ENCODE data around the gene SPATA13.
A peak's percentile ranks its signal among the peaks of the same experiment; 100 is the strongest.
"Not testable (repeated sequence)": the region's sequence is repeated elsewhere in the genome, so short reads cannot be mapped to it uniquely, and the experiment has no call there.

SPATA13 gene

DNA sequence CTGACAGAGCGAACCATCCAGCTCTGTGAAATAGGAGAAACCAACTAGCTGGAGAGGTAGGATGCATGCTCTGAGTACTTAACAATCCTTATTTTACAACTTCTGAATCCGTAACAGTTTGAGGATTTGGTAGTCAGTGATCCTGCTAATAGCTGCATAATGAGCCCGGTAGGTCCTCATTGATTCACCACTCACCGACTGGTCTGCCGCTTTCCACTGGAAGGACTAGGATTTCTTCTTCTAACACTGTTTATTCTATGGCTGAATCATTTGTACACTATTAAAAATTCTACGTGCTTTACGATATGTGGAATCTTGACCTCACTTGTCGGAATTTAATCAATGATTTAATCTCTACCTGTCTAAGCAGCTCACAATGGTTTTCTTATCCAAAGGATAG lies 33.9 kb downstream of the SPATA13 start:
- DNase-seq = no peak

DNA sequence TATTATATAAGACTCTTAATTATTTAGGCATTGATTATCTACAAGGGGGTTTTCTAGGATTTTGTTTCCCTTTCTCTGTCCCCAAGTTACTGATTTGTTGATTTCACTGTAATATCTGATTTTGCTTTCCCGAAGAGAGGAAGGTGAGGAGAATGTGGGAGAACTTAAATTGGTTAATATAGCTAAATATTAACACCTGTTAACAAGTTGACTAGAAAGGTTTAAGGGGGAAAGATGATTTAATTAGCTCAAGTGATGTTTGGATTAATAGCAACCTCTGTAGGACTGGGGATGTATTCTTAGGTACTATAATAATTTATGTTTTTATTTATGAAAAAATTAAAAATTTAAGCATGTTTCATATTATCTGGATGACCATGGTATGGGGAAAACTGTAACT lies 35.1 kb downstream of the SPATA13 start:
- no peak for DNase-seq

DNA sequence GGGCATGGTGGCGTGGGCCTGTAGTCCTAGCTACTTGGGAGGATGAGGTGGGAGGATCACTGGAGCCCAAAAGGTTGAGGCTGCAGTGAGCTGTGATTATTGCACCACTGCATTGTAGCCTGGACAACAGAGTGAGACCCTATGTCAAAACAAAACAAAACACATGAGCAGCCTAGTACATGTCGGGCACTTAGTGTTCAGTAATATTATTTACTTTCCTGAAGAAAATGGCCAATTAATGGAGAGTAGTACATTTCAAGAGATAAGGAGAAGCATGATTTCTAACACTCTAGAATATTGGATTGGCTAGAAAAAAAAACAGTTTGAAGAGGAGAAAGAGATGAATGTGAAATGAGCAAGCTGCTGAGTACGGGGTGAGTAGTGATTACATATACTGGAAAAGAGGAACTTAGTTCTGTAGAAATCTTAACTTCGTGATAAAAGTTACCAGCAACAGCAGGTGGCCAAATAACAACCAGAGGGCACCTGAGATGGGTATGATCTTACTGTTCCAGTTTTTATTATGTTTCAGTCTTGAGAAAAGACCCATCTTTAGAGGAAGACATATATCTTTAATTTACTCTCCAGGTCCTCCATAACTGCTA lies 36.2 kb downstream of the SPATA13 start:
- no peak for DNase-seq

DNA sequence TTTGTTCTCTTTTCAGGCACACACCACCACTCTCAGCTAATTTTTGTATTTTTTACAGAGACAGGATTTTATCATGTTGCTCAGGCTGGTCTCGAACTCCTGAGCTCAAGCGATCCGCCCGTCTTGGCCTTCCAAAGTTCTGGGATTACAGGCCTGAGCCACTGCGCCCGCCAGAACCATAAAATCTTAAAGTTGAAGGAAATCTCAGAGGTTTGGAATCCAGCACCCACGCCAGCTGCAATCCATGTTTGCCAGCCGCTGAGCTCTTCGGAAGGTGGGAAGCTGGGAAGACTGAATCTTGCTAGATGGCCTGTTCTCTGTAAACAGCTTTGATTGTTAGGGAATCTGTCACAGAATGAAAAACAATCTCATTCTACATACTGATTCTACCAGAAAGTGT lies 38.5 kb downstream of the SPATA13 start:
- DNase-seq = no peak

DNA sequence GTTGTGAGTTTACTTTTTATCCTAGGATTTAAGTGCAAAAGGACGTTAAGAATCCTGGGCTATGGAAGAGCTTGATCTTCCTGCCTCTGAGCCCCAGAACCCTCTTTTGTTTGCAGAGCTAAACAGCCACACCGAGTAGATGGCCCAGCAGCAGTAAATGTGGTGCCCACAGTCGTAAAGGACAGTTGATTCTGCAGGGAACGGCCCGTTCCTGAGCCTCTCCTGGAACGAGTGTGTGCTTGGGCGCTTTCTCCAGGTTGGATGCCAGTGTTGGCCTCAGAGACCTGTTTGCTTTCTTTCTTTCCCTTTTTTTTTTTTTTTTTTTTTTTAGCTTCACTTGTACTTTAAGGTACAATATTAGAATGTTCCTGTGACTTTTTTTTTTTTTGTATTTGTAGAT lies 41.7 kb downstream of the SPATA13 start:
- no peak for DNase-seq

DNA sequence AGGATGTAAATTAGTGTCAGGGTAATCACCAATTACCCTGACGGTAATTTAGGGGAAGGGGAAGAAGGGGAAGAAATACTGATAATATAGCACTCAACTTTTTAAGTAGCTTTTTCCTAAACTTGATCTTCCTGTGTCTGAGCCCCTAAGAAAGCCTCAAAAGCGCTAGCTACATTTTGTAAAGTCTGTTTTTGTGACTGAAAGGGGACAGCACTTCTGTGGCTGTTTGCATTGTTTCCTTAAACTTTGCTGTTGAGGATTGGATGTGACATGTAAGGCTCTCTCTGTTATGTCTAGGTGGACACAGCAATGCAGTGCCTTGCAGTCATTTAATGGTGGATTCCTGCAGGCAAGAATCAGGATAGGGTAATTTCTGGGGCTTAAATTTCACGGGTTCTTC lies 42.8 kb downstream of the SPATA13 start:
- DNase-seq = no peak

DNA sequence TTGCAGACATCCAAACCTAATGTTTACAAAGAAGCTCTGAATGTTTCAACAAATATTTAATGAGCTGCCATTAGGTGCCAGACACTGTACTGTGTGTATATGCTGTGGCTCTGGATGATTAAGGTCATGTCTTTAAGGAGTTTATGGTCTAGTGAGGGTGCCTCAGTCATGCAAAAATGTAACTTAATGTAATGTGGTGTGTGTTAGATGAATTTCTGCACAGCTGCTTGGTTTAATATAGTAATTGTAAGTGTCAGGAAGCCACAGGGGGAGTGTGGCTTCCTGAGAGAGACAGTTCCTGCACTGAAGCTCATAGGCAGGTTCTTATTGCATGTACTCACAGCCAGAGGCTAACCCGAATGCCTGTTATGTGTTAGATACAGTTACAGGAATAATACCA lies 43.3 kb downstream of the SPATA13 start:
- peak in 2 of 56 donors; percentile 29 to 41 for DNase-seq

DNA sequence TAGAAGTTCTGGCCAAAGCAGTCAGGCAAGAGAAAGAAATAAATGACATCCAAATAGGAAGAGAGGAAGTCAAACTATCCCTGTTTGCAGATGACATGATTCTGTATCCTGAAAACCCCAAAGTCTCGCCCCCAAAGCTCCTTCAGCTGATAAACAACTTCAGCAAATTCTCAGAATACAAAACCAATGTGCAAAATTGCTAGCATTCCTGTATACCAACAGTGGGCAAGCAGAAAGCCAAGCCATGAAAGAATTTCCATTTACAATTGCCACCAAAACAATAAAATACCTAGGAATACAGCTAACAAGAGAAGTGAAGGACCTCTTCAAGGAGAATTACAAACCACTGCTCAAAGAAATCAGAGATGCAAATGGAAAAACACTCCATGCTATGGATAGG lies 44.6 kb downstream of the SPATA13 start:
- not testable (repeated sequence) for DNase-seq

DNA sequence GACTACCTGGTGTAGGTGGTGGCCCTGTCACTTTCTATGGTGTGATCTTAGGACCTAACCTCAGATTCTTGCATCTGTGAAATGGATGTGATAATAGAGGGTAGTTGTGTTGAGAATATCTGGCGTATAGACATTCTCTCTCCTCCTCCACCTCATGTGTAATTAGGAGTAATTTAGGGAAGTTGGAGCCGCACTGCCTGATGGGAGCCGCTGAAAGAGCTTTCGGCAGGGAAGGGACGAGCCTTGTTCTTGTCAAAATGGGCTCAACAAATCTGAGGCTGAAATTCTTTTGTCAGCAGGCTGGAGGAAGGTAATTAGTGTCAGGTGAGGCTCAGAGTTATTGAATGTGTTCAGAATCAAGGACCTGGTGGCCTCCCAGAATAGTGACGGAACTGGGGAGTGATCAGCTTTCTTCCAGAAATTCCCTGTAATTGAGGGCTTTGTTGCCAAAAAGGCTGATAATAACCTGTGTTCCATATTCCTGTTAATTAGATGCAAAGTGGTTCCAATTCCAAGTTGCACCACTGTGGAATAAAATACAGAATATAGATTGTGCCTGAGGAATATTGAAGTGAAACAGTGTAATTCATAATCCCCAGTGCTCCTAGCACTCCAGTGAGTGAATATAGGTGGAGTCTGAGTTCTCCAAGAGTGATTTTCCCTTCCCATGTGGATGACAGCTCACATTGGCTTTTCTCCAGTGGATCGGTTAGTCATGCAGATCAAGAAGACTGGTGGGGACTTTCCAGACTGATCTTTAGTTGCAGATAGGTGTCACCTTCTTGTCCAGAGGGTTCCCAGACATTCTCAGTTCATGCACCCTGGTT lies 47.5 kb downstream of the SPATA13 start:
- DNase-seq = peak in 3 of 56 donors; percentile 18 to 59 (median 40)

DNA sequence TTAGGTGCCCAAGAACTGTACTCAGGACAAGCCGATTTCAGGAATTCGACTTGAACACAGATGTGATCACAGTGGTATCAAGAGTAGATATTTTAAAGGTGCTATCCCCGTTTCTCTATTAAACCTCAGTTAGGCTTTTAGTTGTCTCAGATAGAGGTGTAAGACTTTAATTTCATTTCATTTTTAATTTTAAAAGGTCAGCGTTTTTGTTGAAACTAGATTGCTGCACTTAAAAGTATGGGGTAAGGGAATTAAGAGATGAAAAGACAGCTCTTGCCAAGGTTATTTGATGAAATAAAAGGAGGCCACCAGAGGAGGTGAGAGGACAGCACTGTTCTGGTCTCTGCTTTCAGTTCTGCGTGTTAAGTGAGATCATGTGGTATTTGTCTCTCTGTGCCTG lies 48.6 kb downstream of the SPATA13 start:
- DNase-seq = no peak

DNA sequence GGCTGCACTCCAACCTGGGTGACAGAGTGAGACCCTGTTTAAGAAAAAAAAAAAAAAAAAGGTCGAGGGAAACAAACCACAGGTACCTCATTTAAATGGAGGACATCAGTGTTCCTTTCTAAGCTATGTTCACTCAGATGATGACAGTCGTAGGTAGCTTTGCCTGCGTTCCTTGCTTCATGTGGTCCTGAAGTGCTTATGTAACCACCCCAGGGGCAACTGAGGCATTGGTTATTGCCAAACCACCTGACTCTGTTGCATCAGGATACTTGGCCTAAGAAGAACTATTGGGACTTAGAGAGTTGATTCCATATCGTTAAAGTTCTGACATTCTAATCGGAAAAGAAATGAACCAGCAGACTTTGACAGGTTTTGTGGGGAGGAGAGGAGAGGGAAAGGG lies 51.7 kb downstream of the SPATA13 start:
- no peak for DNase-seq

DNA sequence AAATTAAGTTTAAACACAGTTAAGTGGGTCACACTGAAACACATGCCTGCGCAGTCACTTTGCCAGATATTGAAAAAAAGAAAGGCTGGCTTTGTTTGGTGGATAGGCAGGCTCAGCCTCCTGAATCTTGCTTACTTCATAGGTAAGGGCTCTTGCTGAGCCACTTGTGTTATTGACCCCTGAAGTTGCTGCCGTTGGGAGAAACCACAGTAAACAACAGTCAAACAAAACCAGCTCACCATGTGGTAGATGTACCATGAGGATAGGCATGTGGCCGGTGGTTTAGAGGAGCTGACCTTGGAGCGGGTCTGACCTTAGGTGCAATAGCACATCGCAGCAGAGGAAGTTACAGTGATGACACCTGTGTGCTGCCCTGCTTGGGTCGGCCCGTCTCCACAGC lies 52.2 kb downstream of the SPATA13 start:
- peak in 4 of 56 donors; percentile 30 to 50 (median 40) for DNase-seq

DNA sequence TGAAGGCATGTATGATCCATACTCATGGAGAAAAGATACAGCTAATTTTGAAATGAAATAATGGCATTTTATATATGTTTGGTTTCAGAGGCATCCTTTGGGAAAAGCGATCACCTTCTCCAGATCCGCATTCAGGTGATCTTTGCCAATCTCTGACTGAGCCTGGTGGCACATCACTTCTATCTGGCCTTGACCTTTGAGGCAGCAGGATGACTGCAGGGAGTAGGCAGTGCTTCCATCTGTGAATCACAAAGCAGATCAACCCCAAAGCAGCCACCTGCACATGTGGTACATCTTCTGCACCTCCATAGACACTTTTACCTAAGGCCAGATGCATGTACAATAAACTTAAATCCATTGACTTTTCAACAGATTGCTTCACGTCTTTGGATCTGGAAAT lies 53.4 kb downstream of the SPATA13 start:
- DNase-seq = no peak

DNA sequence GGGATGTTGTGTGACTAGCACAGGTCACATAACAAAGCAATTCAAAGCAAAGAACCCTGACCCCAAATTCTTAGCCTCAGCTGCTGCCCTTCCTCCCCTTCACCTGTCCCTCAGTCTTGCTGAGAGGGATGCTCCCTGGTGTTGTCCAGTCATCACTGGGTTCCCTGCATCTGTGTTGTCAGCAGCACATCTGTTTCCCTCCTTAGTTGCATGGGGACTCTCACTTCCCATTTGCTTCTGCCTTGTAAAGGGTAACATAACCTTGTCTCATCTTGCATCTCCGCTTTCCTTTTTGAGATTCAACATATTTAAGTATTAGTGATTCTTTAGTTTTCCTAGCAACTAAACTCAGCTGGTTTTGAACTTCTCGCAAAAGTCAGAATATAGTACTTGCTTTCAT lies 54.0 kb downstream of the SPATA13 start:
- no peak for DNase-seq

DNA sequence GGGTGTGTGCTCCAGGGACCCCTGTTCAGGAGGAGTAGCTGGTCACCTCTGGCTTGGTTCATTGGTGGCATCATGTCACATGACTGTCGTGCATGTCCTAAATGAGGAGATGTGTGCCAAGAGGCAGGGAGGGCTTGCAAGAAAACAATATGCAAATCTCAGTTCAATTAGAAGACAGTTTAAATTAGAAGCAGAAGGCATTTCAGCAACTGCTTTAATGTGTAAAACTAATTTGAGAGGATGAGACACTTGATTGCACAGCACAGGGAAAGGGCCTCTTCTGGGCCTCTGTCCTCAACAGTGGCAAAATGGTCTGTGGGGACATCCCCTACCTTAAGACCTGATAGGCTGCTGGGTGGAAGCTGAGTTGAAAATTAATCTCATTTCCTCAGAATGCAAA lies 54.6 kb downstream of the SPATA13 start:
- no peak for DNase-seq

DNA sequence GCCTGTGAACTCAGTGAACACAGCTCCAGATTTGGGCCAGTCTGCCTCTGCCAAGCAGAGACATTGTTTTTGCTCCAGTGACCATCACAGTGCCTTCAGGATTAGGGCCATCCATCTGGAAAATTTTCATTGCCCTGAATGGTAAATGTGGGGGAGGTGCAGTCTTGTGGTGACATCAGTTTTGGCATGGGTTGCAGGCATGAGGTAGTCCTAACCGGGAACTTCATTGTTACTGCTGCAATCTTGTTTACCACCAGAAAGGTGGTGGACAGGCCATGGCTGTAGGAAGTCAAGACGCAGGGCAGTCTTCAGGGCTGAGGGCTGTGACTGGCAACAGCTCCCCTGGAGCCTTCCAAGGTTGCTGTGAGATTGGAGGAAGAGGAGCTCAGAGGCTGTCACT lies 55.2 kb downstream of the SPATA13 start:
- DNase-seq = peak in 30 of 56 donors; percentile 26 to 72 (median 50)

DNA sequence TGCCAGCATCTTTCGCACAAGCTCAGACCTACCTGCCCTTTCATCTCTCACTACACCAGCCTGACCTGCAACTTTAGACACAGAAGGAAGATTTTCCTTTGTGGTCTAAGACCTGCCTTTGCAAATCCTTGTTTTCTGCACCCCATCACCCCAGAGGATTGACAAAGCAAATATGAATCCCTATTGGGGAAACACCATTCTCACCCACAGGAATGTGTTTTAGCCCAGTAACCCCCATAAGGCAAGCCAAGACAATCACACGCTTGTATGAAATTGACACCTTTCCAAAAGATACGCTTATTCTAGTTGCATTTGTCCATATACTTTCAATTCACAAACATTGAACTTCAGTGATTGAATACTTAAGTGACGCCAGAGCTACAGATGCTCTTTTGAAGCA lies 55.7 kb downstream of the SPATA13 start:
- no peak for DNase-seq

DNA sequence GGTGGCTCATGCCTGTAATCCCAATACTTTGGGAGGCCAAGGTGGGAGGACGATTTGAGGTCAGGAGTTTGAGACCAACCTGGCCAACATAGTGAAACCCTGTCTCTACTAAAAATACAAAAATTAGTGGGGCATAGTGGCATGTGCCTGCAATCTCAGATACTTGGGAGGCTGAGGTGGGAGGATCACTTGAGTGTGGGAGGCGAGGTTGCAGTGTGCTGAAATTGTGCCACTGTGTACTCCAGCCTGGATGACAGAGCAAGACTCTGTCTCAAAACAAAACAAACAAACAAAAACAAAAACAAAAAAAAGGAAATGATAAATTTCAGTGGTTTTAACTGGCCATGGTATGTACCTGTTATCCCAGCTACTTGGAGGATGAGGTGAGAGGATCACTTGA lies 56.3 kb downstream of the SPATA13 start:
- DNase-seq = not testable (repeated sequence)

DNA sequence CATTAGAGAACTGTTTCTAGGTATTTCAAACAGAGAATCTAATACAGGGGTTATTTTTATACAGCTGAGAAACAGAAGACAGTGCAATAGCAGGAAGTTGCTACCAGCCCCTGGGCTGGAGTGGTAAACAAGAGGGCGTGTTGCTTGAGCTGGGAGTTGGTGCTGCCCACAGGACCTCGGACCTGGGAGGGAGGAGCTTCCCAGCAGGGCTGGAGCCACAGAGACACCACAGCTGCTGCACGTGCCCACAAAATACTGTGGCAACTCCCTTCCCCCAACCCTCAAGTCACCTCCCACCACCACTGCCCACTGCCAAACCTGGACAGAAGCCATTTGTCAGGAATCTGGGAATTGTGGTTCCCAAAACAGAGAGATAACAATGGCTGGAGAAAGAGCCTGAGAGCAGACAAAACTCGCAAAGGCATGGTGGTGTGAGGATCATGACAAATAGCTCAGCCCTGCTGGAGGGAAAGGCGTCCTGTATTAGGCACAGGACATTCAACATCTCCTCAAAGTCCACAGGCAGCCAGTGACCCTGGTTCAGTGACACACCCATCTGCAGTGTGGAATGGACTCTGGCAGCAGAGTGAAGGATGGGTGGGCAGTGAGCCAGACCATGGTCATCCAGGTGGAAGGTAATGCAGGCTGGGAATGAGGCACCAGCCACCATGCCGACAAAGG lies 57.2 kb downstream of the SPATA13 start:
- peak in 14 of 56 donors; percentile 23 to 55 (median 39) for DNase-seq

DNA sequence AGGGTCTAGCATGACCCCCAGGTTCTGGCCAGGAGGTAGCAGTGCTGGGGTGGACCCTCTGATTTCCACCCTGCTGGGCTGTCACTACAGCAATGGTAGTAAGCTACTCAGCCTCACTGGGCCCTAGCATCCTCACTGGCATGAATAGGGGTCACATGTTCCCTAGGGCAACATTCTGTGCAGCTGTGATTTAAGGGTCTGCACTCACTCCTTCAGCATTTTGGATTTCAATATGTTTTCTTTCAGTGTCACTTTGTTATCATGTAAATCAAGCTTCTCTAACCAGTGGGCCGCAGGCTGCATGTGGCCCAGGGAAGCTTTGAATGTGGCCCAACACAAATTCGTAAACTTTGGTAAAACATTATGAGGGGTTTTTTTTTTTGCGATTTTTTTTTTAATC lies 57.8 kb downstream of the SPATA13 start:
- peak in 5 of 56 donors; percentile 21 to 55 (median 36) for DNase-seq

DNA sequence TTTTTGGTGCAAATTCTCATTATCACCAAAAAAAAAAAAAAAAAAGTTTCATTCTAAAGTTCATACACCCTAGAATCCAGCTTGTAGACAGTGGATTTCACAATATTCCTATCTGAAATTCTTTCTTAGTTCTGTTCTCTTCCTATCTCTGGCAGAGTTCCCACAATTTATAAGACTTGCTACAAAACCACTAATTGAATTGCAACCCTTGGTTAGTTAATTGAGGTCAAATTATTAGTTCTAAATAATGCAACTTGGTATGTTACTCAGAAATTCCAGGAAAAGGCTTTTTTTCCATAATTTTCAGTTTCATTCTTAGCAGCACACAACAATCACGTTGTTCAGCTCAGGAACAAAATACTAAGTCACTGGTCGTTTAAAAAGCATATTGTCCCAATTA lies 58.5 kb downstream of the SPATA13 start:
- DNase-seq = no peak

DNA sequence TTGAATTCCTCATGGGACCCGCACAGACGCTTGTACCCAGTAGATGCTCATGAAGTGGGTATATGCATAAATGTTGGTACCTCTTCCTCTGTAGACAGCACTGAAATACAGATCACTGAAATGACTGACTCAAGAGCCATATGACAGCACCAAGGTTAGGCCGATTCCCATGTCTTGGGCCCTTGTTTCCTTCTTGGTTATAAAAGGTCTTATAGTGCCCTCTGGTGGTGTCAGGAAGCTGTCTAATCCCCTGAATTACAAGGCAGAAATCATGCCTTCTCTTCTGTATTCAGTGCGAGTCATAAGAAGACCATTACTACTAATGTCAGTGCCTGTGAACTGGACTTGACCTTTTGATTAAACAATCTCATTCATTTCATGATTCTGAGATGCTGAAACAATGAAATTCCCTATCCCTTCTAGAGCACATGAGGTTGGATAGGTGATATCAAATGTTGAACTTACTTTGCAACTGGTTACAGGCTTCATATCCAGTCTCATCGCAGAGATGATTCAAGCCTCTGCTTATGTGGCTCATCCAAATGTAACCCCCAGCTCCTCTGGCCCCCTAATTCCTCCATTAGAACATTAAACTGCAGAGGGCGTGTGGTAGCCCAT lies 59.7 kb downstream of the SPATA13 start:
- peak in 30 of 56 donors; percentile 15 to 77 (median 46) for DNase-seq
